ENCODE measurements around the gene LAMC3.

LAMC3 gene

DNA sequence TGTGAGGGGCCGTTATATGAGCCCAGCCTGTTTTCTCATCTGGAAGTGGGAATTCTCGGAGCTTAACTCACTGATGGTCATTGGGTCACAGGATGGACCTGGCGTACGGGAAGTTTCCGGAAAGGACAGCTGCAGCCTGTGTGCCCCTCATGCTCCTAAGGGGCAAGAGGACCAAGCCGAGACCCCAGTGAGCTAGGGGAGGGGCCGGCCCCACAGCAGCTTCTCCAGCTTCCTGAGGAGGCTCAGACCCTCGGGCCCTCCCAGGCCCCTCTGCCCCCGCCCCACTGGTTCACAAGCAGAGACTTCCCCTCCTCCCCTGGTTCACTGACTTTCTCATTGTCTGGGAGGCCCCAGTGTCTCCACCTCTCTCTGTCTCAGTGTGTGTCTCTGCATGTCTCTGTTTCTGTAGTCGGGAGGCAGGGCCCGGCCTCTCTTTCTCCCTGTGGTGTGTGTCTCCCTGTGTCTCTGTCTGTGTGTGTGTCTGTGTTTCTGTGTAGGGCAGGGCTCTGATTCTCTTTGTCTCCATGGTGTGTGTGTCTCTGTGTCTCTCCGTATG lies 37.6 kb upstream of the LAMC3 start:
- no peaks in the 10 kb centered on the region for H3K27me3 ChIP-seq (ENCODE audit: control insufficient read depth, insufficient read depth, low read length)
- no peaks in the 10 kb centered on the region for H3K9me3 ChIP-seq (ENCODE audit: control insufficient read depth, low read depth, low read length)
- H3K4me1 ChIP-seq (ENCODE audit: control insufficient read depth, low read depth, low read length): no peaks in the 10 kb centered on the region
- no peaks in the 10 kb centered on the region for H3K36me3 ChIP-seq (ENCODE audit: control insufficient read depth, low read depth, low read length)
- no peak overlapping the region for H3K4me3 ChIP-seq (ENCODE audit: low read length)
- H3K9ac ChIP-seq (ENCODE audit: low read length): no peak overlapping the region
- H3K27ac ChIP-seq (ENCODE audit: low read length): no peak overlapping the region

DNA sequence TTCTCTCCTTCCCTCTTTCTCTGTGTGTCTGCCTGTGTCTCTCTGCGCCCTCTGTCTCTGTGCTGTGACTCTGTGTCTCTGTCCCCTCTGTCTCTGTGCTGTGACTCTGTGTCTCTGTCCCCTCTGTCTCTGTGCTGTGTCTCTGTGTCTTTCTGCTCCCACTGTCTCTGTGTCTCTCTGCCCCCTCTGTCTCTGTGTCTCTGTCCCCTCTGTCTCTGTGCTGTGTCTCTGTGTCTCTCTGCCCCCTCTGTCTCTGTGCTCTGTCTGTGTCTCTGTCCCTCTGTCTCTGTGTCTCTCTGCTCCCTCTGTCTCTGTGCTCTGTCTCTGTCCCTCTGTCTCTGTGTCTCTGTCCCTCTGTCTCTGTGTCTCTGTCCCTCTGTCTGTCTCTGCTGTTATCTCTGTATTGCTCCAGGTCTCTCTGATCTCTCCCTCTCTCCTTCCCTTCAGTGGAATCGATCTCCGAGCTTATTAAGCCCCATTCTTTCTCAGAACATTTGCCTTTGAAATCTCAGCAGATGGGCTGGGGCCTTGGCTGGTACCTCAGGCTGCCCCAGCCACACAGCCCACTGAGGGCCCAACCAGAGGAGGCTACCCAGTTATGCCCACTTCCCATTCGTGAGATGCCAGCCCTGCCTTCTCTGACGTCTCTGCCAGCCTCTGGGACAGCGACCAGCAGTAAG lies 36.6 kb upstream of the LAMC3 start:
- no peaks in the 10 kb centered on the region for H3K4me1 ChIP-seq (ENCODE audit: control insufficient read depth, low read depth, low read length)
- no peak overlapping the region for H3K27ac ChIP-seq (ENCODE audit: low read length)
- no peaks in the 10 kb centered on the region for H3K36me3 ChIP-seq (ENCODE audit: control insufficient read depth, low read depth, low read length)
- no peak overlapping the region for H3K9ac ChIP-seq (ENCODE audit: low read length)
- no peaks in the 10 kb centered on the region for H3K27me3 ChIP-seq (ENCODE audit: control insufficient read depth, insufficient read depth, low read length)
- H3K9me3 ChIP-seq (ENCODE audit: control insufficient read depth, low read depth, low read length): no peaks in the 10 kb centered on the region
- no peak overlapping the region for H3K4me3 ChIP-seq (ENCODE audit: low read length)

DNA sequence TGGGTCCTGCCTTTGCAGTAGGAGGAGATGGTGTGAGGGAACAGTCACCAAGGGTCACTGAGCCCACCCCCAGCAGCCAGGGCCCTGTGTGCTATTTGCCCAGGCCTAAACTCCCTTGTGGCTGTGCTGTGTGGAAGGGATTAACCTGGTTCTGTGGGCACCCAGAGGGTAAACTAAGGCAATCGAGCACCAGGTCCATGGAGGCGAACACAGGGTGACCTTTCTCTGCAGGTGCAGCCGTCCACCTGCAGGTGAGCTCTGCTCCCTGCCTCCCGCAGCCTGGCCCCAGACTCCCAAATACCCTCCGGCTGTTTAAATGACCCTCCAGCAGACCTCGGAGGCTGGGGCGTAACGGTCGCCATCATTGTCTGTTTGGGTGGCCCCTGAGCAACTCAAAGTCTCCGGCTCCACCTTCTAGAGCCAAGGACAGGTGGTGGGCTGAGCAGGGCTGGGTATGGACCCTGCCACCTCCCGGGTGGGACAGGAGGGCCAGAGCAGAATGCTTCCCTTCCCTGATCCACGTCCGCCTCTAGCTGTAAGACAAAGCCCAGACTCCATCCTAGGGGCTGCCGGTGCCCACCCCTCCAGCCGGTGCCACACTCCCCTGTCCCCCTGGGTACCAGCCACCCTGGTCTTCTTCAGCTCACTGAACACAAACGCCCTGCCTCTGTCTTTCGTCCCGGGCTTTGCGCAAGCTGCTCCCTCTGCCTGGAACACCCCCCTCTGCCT lies 35.9 kb upstream of the LAMC3 start:
- Histone ChIP-seq H3K27ac (ENCODE audit: low read length) (no peak overlapping the region), H3K36me3 (ENCODE audit: control insufficient read depth, low read depth, low read length) (no peaks in the 10 kb centered on the region), H3K27me3 (ENCODE audit: control insufficient read depth, insufficient read depth, low read length) (no peaks in the 10 kb centered on the region), H3K4me3 (ENCODE audit: low read length) (no peak overlapping the region), H3K9me3 (ENCODE audit: control insufficient read depth, low read depth, low read length) (no peaks in the 10 kb centered on the region), H3K4me1 (ENCODE audit: control insufficient read depth, low read depth, low read length) (no peaks in the 10 kb centered on the region), H3K9ac (ENCODE audit: low read length) (no peak overlapping the region)

DNA sequence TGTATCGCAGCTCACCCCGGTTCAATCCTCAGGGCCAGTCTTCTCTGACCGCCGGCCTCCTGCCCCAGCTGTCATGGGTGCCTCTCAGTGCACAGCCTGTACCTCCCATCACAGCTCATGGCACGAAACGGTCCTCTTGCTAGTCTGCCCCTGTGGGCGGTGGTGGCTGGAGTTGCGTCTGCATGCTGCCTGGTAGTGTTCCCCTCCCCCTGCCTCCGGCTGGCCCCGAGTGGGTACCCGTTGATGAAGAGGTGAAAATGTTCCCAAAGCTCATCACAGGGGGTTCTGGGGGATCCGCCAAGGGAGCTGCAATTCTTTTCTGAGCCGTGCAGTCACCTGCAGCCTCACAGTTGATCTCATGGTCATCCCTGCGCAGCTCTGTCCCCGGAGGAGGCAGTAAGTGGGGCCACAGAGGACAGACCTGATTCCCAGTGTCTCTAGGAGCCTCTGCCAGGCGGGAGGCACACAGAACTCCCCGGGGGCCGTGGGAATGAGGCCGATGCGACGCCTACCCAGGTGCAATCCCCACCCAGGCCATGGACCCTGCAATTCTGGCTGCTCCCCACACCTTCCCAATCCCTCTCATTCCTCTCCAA lies 35.2 kb upstream of the LAMC3 start:
- H3K27me3 ChIP-seq (ENCODE audit: control insufficient read depth, insufficient read depth, low read length): no peaks in the 10 kb centered on the region
- H3K4me1 ChIP-seq (ENCODE audit: control insufficient read depth, low read depth, low read length): no peaks in the 10 kb centered on the region
- H3K9ac ChIP-seq (ENCODE audit: low read length): no peak overlapping the region
- H3K27ac ChIP-seq (ENCODE audit: low read length): no peak overlapping the region
- no peaks in the 10 kb centered on the region for H3K36me3 ChIP-seq (ENCODE audit: control insufficient read depth, low read depth, low read length)
- H3K9me3 ChIP-seq (ENCODE audit: control insufficient read depth, low read depth, low read length): no peaks in the 10 kb centered on the region
- H3K4me3 ChIP-seq (ENCODE audit: low read length): no peak overlapping the region

DNA sequence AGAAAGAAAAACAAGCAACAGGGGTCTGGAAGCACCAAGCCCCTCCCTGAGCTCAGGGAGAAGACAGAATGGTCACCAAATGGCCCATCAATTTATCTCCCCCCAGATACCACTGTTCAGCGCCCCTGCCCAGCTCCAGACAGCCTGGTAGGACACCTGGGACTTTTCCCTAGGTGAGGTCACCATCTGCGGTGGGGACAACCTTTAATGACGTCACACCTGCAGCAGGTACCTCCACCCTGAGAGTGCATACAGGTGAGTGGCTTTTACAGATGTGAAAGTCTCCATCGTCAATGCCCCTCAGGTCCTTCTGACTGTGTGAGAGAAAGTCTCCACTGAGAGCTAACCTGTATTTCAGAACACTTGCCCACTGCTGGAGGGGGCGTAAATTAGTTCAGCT lies 34.3 kb upstream of the LAMC3 start:
- Histone ChIP-seq H3K9me3 (ENCODE audit: control insufficient read depth, low read depth, low read length) (no peaks in the 10 kb centered on the region), H3K9ac (ENCODE audit: low read length) (no peak overlapping the region), H3K4me1 (ENCODE audit: control insufficient read depth, low read depth, low read length) (no peaks in the 10 kb centered on the region), H3K27me3 (ENCODE audit: control insufficient read depth, insufficient read depth, low read length) (no peaks in the 10 kb centered on the region), H3K36me3 (ENCODE audit: control insufficient read depth, low read depth, low read length) (no peaks in the 10 kb centered on the region), H3K4me3 (ENCODE audit: low read length) (no peak overlapping the region), H3K27ac (ENCODE audit: low read length) (no peak overlapping the region)

DNA sequence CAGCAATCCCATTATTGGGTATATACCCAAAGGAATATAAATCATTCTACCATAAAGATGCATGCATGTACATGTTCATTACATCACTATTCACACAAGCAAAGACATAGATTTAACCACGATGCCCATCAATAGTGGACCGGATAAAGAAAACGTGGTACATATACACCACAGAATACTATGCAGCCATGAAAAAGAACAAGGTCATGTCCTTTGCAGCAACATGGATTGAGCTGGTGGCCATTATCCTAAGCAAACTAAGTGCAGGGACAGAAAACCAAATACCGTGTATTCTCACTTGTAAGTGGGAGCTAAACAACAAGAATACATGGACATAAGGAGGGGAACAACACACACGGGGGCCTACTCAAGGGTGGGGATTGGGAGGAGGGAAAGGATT lies 33.8 kb upstream of the LAMC3 start:
- Histone ChIP-seq H3K4me1 (ENCODE audit: control insufficient read depth, low read depth, low read length) (no peaks in the 10 kb centered on the region), H3K9me3 (ENCODE audit: control insufficient read depth, low read depth, low read length) (no peaks in the 10 kb centered on the region), H3K36me3 (ENCODE audit: control insufficient read depth, low read depth, low read length) (no peaks in the 10 kb centered on the region), H3K9ac (ENCODE audit: low read length) (no peak overlapping the region), H3K4me3 (ENCODE audit: low read length) (no peak overlapping the region), H3K27me3 (ENCODE audit: control insufficient read depth, insufficient read depth, low read length) (no peaks in the 10 kb centered on the region), H3K27ac (ENCODE audit: low read length) (no peak overlapping the region)

DNA sequence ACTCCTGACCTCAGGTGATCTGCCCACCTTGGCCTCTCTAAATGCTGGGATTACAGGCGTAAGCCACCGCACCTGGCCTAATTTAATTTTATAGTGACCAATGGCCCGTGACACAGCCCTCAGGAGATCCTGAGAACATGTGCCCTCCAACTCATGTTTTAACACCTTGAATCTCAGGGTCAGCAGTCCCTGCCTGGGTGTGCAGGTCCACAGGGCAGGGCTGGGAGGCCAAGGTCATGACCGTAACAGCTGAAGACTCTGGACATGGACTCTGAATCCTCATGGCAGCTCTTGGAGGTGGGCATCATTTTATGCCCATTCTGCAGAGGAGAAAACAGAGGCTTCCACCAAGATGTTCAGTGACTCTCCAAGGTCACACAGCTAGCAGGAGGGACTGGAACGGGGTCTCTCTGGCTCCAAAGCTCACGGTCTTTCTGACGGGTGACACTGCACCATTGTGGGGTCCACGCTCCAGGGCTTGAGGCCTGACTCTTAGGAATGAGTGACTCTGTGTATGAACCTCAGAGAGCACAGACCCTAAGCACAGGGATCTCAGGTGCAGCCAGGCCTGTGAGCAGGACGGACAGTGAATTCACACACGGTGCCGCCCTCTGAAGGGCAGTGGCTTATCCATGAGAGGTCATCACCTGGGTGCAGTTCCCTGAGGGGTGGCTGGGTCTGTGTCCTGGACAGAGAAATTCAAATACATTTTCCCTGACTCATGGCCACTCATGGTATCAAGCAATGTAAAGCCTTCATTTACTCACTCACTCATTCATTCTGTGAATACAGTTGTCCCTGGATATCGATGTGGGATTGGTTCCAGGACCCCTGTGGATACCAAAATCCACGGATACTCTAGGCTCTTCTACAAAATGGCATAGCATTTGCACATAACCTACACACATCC lies 32.8 kb upstream of the LAMC3 start:
- H3K9ac ChIP-seq (ENCODE audit: low read length): no peak overlapping the region
- no peaks in the 10 kb centered on the region for H3K27me3 ChIP-seq (ENCODE audit: control insufficient read depth, insufficient read depth, low read length)
- no peaks in the 10 kb centered on the region for H3K9me3 ChIP-seq (ENCODE audit: control insufficient read depth, low read depth, low read length)
- H3K4me3 ChIP-seq (ENCODE audit: low read length): no peak overlapping the region
- H3K36me3 ChIP-seq (ENCODE audit: control insufficient read depth, low read depth, low read length): no peaks in the 10 kb centered on the region
- H3K4me1 ChIP-seq (ENCODE audit: control insufficient read depth, low read depth, low read length): no peaks in the 10 kb centered on the region
- no peak overlapping the region for H3K27ac ChIP-seq (ENCODE audit: low read length)

DNA sequence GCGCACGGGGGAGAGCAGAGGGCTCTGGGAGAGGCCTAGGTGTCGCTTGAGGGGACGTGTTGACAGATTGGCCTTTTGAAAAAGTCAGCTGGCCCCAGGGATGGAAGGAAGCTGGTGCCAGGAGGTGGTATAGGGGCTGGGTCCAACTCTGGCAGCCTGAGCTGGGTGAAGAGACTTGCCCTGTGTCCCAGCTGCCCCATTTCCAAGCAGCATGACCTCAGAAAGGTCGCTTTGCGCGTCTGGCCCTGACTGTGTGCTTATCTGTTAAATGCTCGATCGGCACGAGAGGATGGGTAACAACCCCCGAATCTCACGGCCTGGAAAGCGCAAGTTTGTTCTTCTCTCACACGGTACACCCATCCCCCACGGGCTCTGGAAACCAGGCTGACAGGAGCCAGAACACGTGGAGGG lies 31.2 kb upstream of the LAMC3 start:
- no peak overlapping the region for H3K27ac ChIP-seq (ENCODE audit: low read length)
- no peak overlapping the region for H3K4me3 ChIP-seq (ENCODE audit: low read length)
- H3K36me3 ChIP-seq (ENCODE audit: control insufficient read depth, low read depth, low read length): no peaks in the 10 kb centered on the region
- H3K9ac ChIP-seq (ENCODE audit: low read length): no peak overlapping the region
- H3K9me3 ChIP-seq (ENCODE audit: control insufficient read depth, low read depth, low read length): no peaks in the 10 kb centered on the region
- H3K4me1 ChIP-seq (ENCODE audit: control insufficient read depth, low read depth, low read length): no peaks in the 10 kb centered on the region
- H3K27me3 ChIP-seq (ENCODE audit: control insufficient read depth, insufficient read depth, low read length): no peaks in the 10 kb centered on the region

DNA sequence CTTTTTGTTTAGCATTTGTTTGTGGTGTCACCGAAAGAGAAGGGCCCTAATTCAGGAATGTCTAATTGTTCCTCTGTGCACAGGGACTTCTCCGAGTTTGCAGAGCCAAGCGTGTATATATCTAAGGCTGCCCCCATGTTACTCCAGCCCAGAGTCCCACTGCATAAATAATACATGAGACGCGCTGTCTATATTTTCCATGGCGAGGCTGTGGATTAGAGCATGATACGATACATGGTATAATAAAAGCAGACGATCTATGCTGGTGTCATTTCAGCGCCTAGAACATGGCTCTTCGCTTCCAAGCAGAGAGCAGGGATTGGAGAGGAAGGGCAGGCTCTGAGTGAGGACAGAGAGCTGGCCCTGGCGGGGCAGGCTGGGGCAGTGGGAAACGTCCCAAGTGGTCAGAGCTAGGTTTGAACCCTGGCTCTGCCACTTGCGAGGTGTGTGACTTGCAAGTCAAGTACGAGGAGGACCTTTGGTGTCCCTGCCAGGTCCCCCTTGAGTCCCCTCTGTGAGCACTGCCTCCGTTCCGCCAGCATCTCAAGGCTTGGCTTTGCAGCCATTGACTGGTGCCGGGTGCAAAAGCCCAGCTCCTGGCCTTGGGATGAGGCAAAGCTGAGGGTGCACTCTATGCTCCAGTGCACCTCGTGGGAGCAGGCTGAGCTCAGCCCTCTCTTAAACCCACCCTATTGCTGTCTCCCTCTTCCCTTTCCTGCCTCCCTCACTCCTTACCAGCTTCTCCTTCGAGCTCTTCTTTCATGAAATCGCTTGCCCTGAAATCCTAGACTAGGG lies 29.2 kb upstream of the LAMC3 start:
- H3K27ac ChIP-seq (ENCODE audit: low read length): no peak overlapping the region
- H3K9me3 ChIP-seq (ENCODE audit: control insufficient read depth, low read depth, low read length): no peaks in the 10 kb centered on the region
- H3K4me3 ChIP-seq (ENCODE audit: low read length): no peak overlapping the region
- H3K27me3 ChIP-seq (ENCODE audit: control insufficient read depth, insufficient read depth, low read length): no peaks in the 10 kb centered on the region
- no peaks in the 10 kb centered on the region for H3K4me1 ChIP-seq (ENCODE audit: control insufficient read depth, low read depth, low read length)
- no peak overlapping the region for H3K9ac ChIP-seq (ENCODE audit: low read length)
- no peaks in the 10 kb centered on the region for H3K36me3 ChIP-seq (ENCODE audit: control insufficient read depth, low read depth, low read length)

DNA sequence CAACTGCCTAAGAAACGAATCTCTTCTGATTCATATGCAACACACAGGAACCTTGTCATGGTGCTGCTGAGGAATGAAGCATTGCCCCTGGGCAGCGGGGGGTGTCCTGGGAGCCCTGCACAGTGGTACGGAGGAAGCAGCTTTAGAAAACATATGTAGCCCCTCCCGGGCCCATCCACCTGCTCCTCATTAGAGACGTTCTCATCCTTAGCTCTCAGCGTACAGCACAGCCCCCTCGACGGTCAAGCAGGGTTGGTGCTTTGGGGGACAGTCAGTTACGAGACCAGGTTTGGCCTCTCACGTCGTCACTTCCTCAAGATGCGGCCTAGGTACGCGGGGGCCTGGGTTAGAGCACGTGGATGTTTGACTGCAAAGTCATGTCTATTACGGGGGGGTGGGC lies 28.4 kb upstream of the LAMC3 start:
- Histone ChIP-seq H3K9ac (ENCODE audit: low read length) (no peak overlapping the region), H3K9me3 (ENCODE audit: control insufficient read depth, low read depth, low read length) (no peaks in the 10 kb centered on the region), H3K27ac (ENCODE audit: low read length) (no peak overlapping the region), H3K27me3 (ENCODE audit: control insufficient read depth, insufficient read depth, low read length) (no peaks in the 10 kb centered on the region), H3K4me1 (ENCODE audit: control insufficient read depth, low read depth, low read length) (no peaks in the 10 kb centered on the region), H3K36me3 (ENCODE audit: control insufficient read depth, low read depth, low read length) (no peaks in the 10 kb centered on the region), H3K4me3 (ENCODE audit: low read length) (no peak overlapping the region)
